ENCODE data around the gene MEGF11.

DNA sequence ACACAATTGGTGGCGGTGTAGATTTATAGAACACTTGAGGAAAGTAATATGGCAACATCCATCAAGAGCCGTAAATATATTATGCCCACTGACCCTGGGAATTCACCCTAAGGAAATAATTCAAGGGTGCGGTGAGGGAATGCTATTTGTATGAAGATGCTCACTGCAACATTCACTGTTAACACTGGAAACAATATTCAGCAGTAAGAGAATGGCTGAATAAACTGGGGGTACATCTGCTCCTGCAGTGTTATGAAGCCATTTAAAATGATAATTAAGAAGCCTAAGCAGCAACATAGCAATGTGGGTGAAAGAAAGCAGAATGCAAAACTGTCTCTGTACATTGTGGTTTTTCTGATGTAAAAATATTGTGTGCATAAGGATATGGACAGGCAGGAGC, 296.7 kb downstream of the MEGF11 start:
- no peak for TF ChIP-seq EZH2 (IDR thresholded peaks at IDR 0.05; ENCODE audit: low read depth)
- TF ChIP-seq, protein P1, sequence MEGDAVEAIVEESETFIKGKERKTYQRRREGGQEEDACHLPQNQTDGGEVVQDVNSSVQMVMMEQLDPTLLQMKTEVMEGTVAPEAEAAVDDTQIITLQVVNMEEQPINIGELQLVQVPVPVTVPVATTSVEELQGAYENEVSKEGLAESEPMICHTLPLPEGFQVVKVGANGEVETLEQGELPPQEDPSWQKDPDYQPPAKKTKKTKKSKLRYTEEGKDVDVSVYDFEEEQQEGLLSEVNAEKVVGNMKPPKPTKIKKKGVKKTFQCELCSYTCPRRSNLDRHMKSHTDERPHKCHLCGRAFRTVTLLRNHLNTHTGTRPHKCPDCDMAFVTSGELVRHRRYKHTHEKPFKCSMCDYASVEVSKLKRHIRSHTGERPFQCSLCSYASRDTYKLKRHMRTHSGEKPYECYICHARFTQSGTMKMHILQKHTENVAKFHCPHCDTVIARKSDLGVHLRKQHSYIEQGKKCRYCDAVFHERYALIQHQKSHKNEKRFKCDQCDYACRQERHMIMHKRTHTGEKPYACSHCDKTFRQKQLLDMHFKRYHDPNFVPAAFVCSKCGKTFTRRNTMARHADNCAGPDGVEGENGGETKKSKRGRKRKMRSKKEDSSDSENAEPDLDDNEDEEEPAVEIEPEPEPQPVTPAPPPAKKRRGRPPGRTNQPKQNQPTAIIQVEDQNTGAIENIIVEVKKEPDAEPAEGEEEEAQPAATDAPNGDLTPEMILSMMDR (conservative IDR thresholded peaks at IDR 0.05): no peak
